Measurements from ENCODE around the gene FCN3.
A peak's percentile ranks its signal among the peaks of the same experiment; 100 is the strongest.

FCN3 gene

DNA sequence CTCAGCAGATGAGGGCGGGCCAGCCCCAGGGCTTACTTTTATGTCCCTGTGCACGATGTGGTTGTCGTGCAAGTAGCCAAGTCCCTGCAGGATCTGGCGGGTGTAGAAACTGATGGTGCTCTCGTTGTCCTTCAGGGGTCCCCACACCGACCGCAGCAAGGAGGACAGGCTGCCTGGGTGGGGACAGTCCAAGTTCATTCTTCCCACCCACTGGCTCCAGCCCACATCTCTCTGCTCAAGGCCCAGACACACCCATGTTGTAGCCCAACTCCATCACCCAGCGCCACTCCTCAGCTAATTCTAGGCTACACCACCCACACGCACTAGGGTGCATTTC lies 14.8 kb downstream of the FCN3 start:
- TF ChIP-seq POU2F2 (IDR thresholded peaks at IDR 0.05; ENCODE audit: low read depth, low read length) (no peak; the same call in 1 of the 2 replicates), POLR2AphosphoS5 (IDR thresholded peaks at IDR 0.05; ENCODE audit: low read depth, low read length) (no peak), POLR2A (IDR thresholded peaks at IDR 0.05; ENCODE audit: low read depth, low read length) (no peak), PAX5 (IDR thresholded peaks at IDR 0.05; ENCODE audit: insufficient read depth, low read length, severe bottlenecking) (no peak), SPI1 (IDR thresholded peaks at IDR 0.05; ENCODE audit: low read depth, low read length) (no peak)
- peak; percentile 92 for FAIRE-seq
- DNase-seq (ENCODE audit: insufficient read length, low spot score) = no peak

DNA sequence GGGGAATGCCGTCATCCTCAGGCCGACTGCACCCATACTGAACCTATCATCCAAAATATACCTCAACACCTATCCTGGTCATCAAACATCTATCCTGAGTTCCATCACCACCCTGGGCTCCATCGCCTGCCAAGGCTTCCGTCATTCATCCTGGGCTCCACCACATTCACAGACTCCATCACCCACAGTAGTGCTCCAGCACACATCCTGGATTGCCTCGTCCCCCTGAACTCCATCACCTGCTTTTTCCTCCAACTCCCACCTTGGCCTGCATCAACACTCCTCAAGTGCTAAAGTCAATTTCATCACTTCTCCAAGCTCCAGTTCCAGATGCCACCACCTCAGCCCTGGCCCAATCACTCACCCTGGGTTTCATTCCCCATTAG lies 15.7 kb downstream of the FCN3 start:
- FAIRE-seq (no peak), DNase-seq (ENCODE audit: insufficient read length, low spot score) (no peak)
- no peak for TF ChIP-seq POLR2A (IDR thresholded peaks at IDR 0.05; ENCODE audit: low read depth, low read length)
- TF ChIP-seq POLR2AphosphoS5 (IDR thresholded peaks at IDR 0.05; ENCODE audit: low read depth, low read length) = no peak
- no peak for TF ChIP-seq TAF1 (IDR thresholded peaks at IDR 0.05; ENCODE audit: low read depth, low read length)
- no peak for TF ChIP-seq PAX5 (IDR thresholded peaks at IDR 0.05; ENCODE audit: insufficient read depth, low read length, severe bottlenecking)
- no peak for TF ChIP-seq SPI1 (IDR thresholded peaks at IDR 0.05; ENCODE audit: low read depth, low read length)
- no peak for TF ChIP-seq POU2F2 (IDR thresholded peaks at IDR 0.05; ENCODE audit: low read depth, low read length)

DNA sequence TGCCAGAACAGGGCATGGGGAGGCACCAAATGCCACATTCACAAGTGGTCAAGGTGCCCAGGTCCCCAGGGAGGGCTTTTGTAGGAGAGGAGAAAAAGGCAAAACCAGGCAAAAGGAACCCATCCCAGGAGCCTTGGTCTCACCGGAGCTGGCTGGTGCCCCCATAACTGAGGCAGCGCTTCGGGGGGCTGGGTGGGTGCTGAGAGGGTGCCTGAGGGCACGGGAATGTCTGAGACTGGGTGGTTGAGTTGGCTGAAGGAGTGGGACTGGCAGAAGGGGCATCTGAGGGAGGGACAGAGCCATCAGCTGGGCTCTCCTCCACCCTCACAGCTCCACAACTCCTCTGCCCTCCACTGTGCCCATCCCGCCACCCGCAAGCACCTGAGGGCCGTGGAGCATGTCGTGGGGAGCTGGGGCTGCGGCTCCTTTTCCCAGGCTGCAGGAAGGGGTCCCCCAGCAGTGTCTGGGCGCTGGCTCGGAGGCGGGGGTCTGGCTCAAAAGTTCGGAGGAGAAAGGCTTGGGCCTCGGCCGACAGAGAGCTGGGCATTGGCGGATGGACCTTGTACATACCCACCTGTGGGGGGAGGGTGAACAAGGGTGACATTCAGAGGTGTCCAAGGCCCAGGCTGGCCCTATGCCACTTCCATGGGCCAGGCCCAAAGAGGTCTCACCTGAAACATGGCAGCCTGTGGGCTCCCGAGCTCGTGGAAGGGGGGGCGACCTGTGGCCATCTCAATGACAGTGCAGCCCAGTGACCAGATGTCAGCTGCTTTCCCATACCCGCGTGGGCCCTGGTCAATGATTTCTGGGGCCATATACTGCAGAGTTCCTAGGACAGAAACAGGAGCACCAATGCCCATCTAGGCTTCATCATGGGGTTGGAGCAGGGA lies 16.3 kb downstream of the FCN3 start:
- TF ChIP-seq SPI1 (IDR thresholded peaks at IDR 0.05; ENCODE audit: low read depth, low read length) = no peak
- TF ChIP-seq PAX5 (IDR thresholded peaks at IDR 0.05; ENCODE audit: insufficient read depth, low read length, severe bottlenecking) = no peak
- DNase-seq (ENCODE audit: insufficient read length, low spot score) (no peak), FAIRE-seq (no peak)

DNA sequence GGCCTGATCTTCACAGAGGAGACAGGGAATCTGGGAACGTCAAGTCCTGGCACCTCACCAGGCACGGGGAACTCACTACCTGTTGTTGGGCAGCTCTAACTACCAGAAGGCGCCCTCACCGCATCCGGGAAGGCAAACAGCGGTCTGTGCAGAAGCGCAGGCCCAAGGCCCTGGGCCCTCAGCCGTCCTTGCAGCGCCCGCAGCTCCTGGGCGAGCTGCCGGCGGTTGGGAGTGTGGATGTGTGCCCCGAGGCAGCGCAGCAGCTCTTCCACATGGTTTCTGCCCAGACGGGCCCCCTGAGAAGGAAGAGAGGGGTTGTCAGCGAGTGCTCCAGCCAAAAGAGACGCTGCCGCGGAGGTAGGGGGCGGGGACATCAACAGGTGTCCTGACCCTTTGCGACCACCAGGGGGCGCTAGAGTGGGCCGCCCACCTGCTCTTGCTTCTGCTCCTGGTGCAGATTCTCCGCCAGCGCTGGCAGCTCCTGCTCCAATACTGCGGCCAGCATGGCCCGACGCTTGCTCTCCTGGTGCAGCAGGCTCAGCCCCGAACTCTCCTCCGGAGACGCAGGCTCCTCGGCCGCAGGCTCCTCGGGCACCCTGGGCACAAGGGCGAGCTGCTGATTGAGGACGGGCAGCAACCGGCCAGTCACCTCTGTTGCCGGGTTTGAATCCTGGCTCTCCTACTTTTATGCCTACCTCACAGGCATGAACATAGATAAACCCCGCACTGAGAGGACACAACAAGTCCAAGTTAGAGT lies 17.2 kb downstream of the FCN3 start:
- TF ChIP-seq POU2F2 (IDR thresholded peaks at IDR 0.05; ENCODE audit: low read depth, low read length) = no peak
- TF ChIP-seq POLR2A (IDR thresholded peaks at IDR 0.05; ENCODE audit: low read depth, low read length) = no peak
- TF ChIP-seq POLR2AphosphoS5 (IDR thresholded peaks at IDR 0.05; ENCODE audit: low read depth, low read length) = no peak
- TF ChIP-seq TAF1 (IDR thresholded peaks at IDR 0.05; ENCODE audit: low read depth, low read length) = no peak
- TF ChIP-seq SPI1 (IDR thresholded peaks at IDR 0.05; ENCODE audit: low read depth, low read length) = no peak
- no peak for TF ChIP-seq PAX5 (IDR thresholded peaks at IDR 0.05; ENCODE audit: insufficient read depth, low read length, severe bottlenecking)
- DNase-seq (ENCODE audit: insufficient read length, low spot score) (peak; percentile 96), FAIRE-seq (peak; percentile 84)

DNA sequence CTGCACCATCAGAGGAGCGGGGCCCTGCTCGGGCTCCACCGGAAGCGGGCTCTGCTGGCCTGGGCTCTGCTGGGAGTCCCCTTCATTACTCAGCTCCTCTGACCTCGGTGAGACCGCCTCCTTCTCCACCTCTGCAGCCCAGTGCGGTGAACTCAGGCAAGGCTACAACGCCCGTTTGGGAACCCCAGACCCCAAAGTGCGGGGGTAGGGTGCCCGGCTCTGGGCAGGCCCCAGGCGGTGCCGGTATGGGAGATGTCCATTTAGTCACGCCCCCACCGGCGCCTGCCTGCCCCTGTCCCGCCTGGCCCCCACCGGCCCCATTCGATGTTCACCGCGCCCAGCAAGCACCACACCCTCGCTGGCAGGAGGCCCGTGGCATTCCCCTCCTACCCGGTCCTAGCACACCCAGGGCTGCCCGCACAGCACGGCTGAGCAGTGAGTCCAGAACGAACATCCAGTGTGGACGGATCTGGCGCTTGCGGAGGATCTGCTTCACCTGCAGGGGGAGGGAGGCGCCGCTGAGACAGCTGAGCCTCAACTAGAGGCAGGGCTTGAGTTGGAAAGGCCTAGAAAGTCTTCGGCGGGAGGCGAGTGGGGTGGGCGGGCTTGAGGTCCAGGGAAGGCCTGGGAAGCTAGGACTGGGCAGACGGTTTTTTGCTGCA lies 17.9 kb downstream of the FCN3 start:
- FAIRE-seq (peak; percentile 70), DNase-seq (ENCODE audit: insufficient read length, low spot score) (no peak)
- TF ChIP-seq PAX5 (IDR thresholded peaks at IDR 0.05; ENCODE audit: insufficient read depth, low read length, severe bottlenecking) (no peak), SPI1 (IDR thresholded peaks at IDR 0.05; ENCODE audit: low read depth, low read length) (no peak), POLR2AphosphoS5 (IDR thresholded peaks at IDR 0.05; ENCODE audit: low read depth, low read length) (no peak), POLR2A (IDR thresholded peaks at IDR 0.05; ENCODE audit: low read depth, low read length) (no peak), TAF1 (IDR thresholded peaks at IDR 0.05; ENCODE audit: low read depth, low read length) (no peak), POU2F2 (IDR thresholded peaks at IDR 0.05; ENCODE audit: low read depth, low read length) (no peak)

DNA sequence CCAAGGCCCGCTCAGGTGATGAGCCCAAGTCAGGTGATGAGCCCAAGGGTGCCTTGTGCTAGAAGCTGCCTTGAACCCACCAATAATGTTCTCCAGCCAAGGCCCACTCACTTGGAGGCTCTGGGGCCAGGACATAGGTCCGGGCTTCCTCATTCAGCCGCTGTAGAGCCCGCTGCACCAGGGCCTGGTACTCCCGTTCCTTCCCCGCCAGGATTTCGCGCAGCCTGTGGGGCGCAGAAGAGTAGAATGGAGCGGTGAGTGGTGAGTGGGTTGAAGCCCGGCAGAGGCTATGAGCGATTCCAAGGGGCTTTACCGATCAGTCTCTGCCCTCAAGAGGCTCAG lies 18.4 kb downstream of the FCN3 start:
- DNase-seq (ENCODE audit: insufficient read length, low spot score) (no peak), FAIRE-seq (no peak)

DNA sequence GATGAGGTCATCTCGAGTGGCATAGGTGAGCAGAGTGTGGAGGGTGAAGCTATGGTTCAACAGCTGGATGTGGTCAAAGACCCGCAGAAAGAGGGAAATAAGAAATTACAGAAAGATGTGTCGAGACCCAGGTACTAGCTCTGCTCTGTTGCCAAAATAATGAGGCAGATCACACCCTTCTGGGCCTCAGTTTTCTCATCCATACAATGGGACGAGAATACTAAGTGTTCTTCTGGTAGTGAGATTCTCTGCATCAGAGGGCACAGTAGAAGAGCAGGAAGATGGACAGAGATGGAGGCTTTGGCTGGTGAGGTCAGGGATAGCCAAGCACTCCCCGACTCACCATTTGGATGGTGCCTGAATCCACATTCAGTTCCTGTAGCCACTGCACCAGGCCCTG lies 18.9 kb downstream of the FCN3 start:
- no peak for FAIRE-seq
- no peak for TF ChIP-seq TAF1 (IDR thresholded peaks at IDR 0.05; ENCODE audit: low read depth, low read length)
- no peak for TF ChIP-seq SPI1 (IDR thresholded peaks at IDR 0.05; ENCODE audit: low read depth, low read length)
- TF ChIP-seq POU2F2 (IDR thresholded peaks at IDR 0.05; ENCODE audit: low read depth, low read length) = no peak
- TF ChIP-seq POLR2A (IDR thresholded peaks at IDR 0.05; ENCODE audit: low read depth, low read length) = no peak
- TF ChIP-seq PAX5 (IDR thresholded peaks at IDR 0.05; ENCODE audit: insufficient read depth, low read length, severe bottlenecking) = no peak
- TF ChIP-seq POLR2AphosphoS5 (IDR thresholded peaks at IDR 0.05; ENCODE audit: low read depth, low read length) = no peak
- DNase-seq (ENCODE audit: insufficient read length, low spot score) = no peak

More for the DNA sequence above, 18.4 kb downstream of the FCN3 start:
- TF ChIP-seq SPI1 (IDR thresholded peaks at IDR 0.05; ENCODE audit: low read depth, low read length) (no peak), TAF1 (IDR thresholded peaks at IDR 0.05; ENCODE audit: low read depth, low read length) (no peak), POLR2A (IDR thresholded peaks at IDR 0.05; ENCODE audit: low read depth, low read length) (no peak)

DNA sequence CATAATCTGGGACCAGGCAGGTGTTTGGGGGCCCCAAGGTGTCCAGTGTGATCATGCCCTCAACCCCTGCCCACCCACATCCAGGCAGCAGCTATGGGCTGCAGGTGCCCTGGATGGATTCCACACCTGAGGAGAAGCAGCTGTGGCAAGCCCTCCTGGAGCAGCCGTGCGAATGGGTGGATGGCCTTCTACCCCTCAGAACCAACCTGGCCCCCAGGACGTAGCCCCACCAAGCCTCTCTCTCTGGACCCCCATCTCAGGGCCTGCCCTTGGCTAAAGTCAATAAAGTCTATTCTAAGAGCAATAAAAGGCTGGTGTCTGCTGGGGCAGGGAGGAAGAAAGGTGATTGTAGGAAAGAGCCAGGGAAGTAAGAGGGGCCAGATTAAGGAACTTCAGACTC lies 21.0 kb downstream of the FCN3 start:
- TF ChIP-seq TAF1 (IDR thresholded peaks at IDR 0.05; ENCODE audit: low read depth, low read length) = no peak
- TF ChIP-seq PAX5 (IDR thresholded peaks at IDR 0.05; ENCODE audit: insufficient read depth, low read length, severe bottlenecking) = no peak
- no peak for TF ChIP-seq POU2F2 (IDR thresholded peaks at IDR 0.05; ENCODE audit: low read depth, low read length)
- TF ChIP-seq POLR2A (IDR thresholded peaks at IDR 0.05; ENCODE audit: low read depth, low read length) = no peak
- TF ChIP-seq SPI1 (IDR thresholded peaks at IDR 0.05; ENCODE audit: low read depth, low read length) = no peak
- no peak for TF ChIP-seq POLR2AphosphoS5 (IDR thresholded peaks at IDR 0.05; ENCODE audit: low read depth, low read length)
- FAIRE-seq = no peak
- no peak for DNase-seq (ENCODE audit: insufficient read length, low spot score)

DNA sequence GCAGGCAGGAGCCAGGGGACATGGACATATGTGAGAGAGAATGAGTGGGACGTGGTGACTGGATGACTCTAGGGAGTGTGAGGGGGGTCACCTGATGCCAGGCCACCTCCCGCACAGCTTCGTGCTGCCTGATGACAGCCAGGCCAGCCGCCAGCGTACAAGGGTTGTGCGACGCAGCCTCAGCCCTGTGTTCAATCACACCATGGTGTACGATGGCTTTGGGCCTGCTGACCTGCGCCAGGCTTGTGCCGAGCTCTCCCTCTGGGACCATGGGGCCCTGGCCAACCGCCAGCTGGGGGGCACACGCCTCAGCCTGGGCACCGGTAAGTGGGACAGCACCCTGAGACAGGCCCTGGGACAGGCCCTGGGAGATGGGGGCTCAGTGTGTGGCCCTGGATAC lies 21.5 kb downstream of the FCN3 start:
- no peak for DNase-seq (ENCODE audit: insufficient read length, low spot score)
- TF ChIP-seq POU2F2 (IDR thresholded peaks at IDR 0.05; ENCODE audit: low read depth, low read length) (no peak), TAF1 (IDR thresholded peaks at IDR 0.05; ENCODE audit: low read depth, low read length) (no peak), POLR2AphosphoS5 (IDR thresholded peaks at IDR 0.05; ENCODE audit: low read depth, low read length) (no peak), SPI1 (IDR thresholded peaks at IDR 0.05; ENCODE audit: low read depth, low read length) (no peak), POLR2A (IDR thresholded peaks at IDR 0.05; ENCODE audit: low read depth, low read length) (no peak), PAX5 (IDR thresholded peaks at IDR 0.05; ENCODE audit: insufficient read depth, low read length, severe bottlenecking) (no peak)
- FAIRE-seq = no peak
